H1 (cell line): ENCODE measurements around the gene TRIB2. TPM values are rescaled to one million over a fixed set of nuclear protein-coding genes. Genes with fewer than 3 reads are reported as not detected.

Experiments used
- CTCF ChIA-PET: fragments of 300-600 bp; sonication (Branson Sonifier 250); formaldehyde crosslinking; loops from one replicate; lab custom pipeline; 2021; ENCODE audit not compliant: partially characterized antibody; lab: Charles Lee
- POLR2A ChIA-PET: fragments of 300-600 bp; sonication (Branson Sonifier 250); formaldehyde crosslinking; loops from one replicate; lab custom pipeline; 2021; ENCODE audit warnings: inconsistent platforms; ENCODE audit not compliant: partially characterized antibody; lab: Charles Lee
- DNase-seq, 2 experiments: peaks; one replicate each; pipeline versions ENCODE4 v3.0.0 to v3.0.0-alpha.2; 2010 to 2022; ENCODE audit warnings: low spot score in 2 of 2, low read depth in 1 of 2, mixed read lengths in 1 of 2
- FAIRE-seq: peaks from 2 replicates; lab custom pipeline; 2011; peaks lifted over from hg19 to GRCh38; lab: Jason Lieb, UNC
- H2AFZ ChIP-seq: 2 replicates; pipeline ENCODE4 v1.8.1; 2012; ENCODE audit warnings: low read length, inconsistent platforms
- H2AK5ac ChIP-seq: 2 replicates; pipeline ENCODE4 v1.6.1; 2013; ENCODE audit warnings: low read depth, low read length
- H2BK120ac ChIP-seq: replicated peaks from 2 replicates; pipeline ENCODE3; 2013; ENCODE audit warnings: low read depth, low read length, inconsistent platforms
- H2BK12ac ChIP-seq: 2 replicates; pipeline ENCODE4 v1.6.1; 2013; ENCODE audit warnings: low read depth, low read length
- H2BK15ac ChIP-seq: 2 replicates; pipeline ENCODE4 v1.6.1; 2013; ENCODE audit warnings: low read length
- H2BK20ac ChIP-seq: 2 replicates; pipeline ENCODE4 v1.6.1; 2013; ENCODE audit warnings: low read length
- H2BK5ac ChIP-seq: 2 replicates; pipeline ENCODE4 v1.6.1; 2013; ENCODE audit warnings: low read depth, low read length
- H3K14ac ChIP-seq: 2 replicates; pipeline ENCODE4 v1.6.1; 2013; ENCODE audit warnings: inconsistent platforms; ENCODE audit not compliant: insufficient read length
- H3K18ac ChIP-seq: 2 replicates; pipeline ENCODE4 v1.6.1; 2013; ENCODE audit warnings: low read length; ENCODE audit errors: extremely low read depth
- H3K23ac ChIP-seq: 2 replicates; pipeline ENCODE4 v1.6.1; 2013; ENCODE audit warnings: inconsistent platforms; ENCODE audit not compliant: insufficient read length
- H3K23me2 ChIP-seq: 2 replicates; pipeline ENCODE4 v1.6.1; 2013; ENCODE audit warnings: low read depth, low read length
- H3K27ac ChIP-seq: 2 replicates; pipeline ENCODE4 v1.6.1; 2011; ENCODE audit warnings: low read depth, low read length, inconsistent platforms
- H3K27me3 ChIP-seq, 4 experiments: replicated peaks in 1 of 4; 1 replicate in 1 of 4; 2 replicates in 3 of 4; pipeline versions ENCODE4 v1.6.1 to v1.8.1; 2011 to 2013; ENCODE audit warnings: low read length in 3 of 4, mild to moderate bottlenecking in 3 of 4, inconsistent platforms in 2 of 4, mixed read lengths in 2 of 4, moderate library complexity in 1 of 4; ENCODE audit not compliant: control insufficient read depth in 3 of 4, insufficient read depth in 3 of 4; ENCODE audit errors: extremely low read depth in 1 of 4
- H3K36me3 ChIP-seq, 4 experiments: 2 replicates each; pipeline versions ENCODE4 v1.6.1 to v1.8.1; 2011 to 2013; ENCODE audit warnings: mild to moderate bottlenecking in 4 of 4, low read length in 3 of 4, moderate library complexity in 2 of 4, control low read depth in 1 of 4, inconsistent platforms in 1 of 4; ENCODE audit not compliant: insufficient read depth in 4 of 4, control insufficient read depth in 2 of 4
- H3K4ac ChIP-seq: replicated peaks from 2 replicates; pipeline ENCODE3; 2013; ENCODE audit warnings: low read length, low read depth, mixed read lengths, inconsistent platforms; ENCODE audit not compliant: insufficient read length
- H3K4me1 ChIP-seq, 4 experiments: replicated peaks in 1 of 4; 1 replicate in 1 of 4; 2 replicates in 3 of 4; pipeline versions ENCODE4 v1.6.1 to v1.8.1; 2011 to 2013; ENCODE audit warnings: low read length in 3 of 4, inconsistent platforms in 2 of 4, mixed read lengths in 1 of 4; ENCODE audit not compliant: insufficient read depth in 4 of 4, control insufficient read depth in 3 of 4
- H3K4me2 ChIP-seq, 2 experiments: 2 replicates each; pipeline versions ENCODE4 v1.6.1 to v1.8.1; 2011 to 2013; ENCODE audit warnings: low read depth in 2 of 2, low read length in 2 of 2, control low read depth in 1 of 2, inconsistent platforms in 1 of 2, mild to moderate bottlenecking in 1 of 2; ENCODE audit not compliant: insufficient read depth in 1 of 2
- H3K4me3 ChIP-seq, 4 experiments: fragments of 200-600, 300-600 bp in 1 of 4; sonication (generic), shearing (Covaris generic), sonication (Bioruptor Twin) in 1 of 4; 2 replicates each; pipeline versions ENCODE4 v1.5.1 to v1.8.1; 2011 to 2016; ENCODE audit warnings: low read length in 4 of 4, low read depth in 3 of 4, control low read depth in 2 of 4, inconsistent platforms in 2 of 4, mild to moderate bottlenecking in 2 of 4, mixed read lengths in 1 of 4, moderate library complexity in 1 of 4; ENCODE audit not compliant: insufficient read depth in 2 of 4; ENCODE audit errors: extremely low read depth in 1 of 4
- H3K56ac ChIP-seq: replicated peaks from 2 replicates; pipeline ENCODE3; 2013; ENCODE audit warnings: low read depth, mild to moderate bottlenecking, mixed read lengths, low read length, inconsistent platforms; ENCODE audit not compliant: insufficient read length
- H3K79me1 ChIP-seq: 2 replicates; pipeline ENCODE4 v1.6.1; 2013; ENCODE audit warnings: low read depth, low read length, control low read depth
- H3K79me2 ChIP-seq, 2 experiments: 2 replicates each; pipeline versions ENCODE4 v1.6.1 to v1.8.1; 2012 to 2013; ENCODE audit warnings: low read length in 2 of 2, mild to moderate bottlenecking in 2 of 2, inconsistent platforms in 1 of 2; ENCODE audit not compliant: insufficient read depth in 2 of 2, control insufficient read depth in 1 of 2
- H3K9ac ChIP-seq, 4 experiments: replicated peaks in 1 of 4; 1 replicate in 1 of 4; 2 replicates in 3 of 4; pipeline versions ENCODE4 v1.6.1 to v1.8.1; 2011 to 2013; ENCODE audit warnings: low read depth in 3 of 4, low read length in 3 of 4, control low read depth in 2 of 4, mild to moderate bottlenecking in 2 of 4, moderate library complexity in 2 of 4, inconsistent platforms in 1 of 4; ENCODE audit errors: extremely low read depth in 1 of 4
- H3K9me3 ChIP-seq, 2 experiments: 2 replicates each; pipeline versions ENCODE4 v1.6.1 to v1.8.1; 2012 to 2013; ENCODE audit warnings: mild to moderate bottlenecking in 2 of 2, moderate library complexity in 2 of 2, control low read depth in 1 of 2, inconsistent platforms in 1 of 2, low read depth in 1 of 2, low read length in 1 of 2, mixed read lengths in 1 of 2; ENCODE audit not compliant: insufficient read depth in 2 of 2
- H4K20me1 ChIP-seq, 2 experiments: replicated peaks in 1 of 2; 2 replicates each; pipeline versions ENCODE3 to v1.8.1; 2011 to 2013; ENCODE audit warnings: inconsistent platforms in 2 of 2, low read length in 2 of 2, mild to moderate bottlenecking in 1 of 2; ENCODE audit not compliant: insufficient read depth in 2 of 2, control insufficient read depth in 1 of 2
- H4K5ac ChIP-seq: 2 replicates; pipeline ENCODE4 v1.6.1; 2013; ENCODE audit warnings: low read length, low read depth, mixed read lengths, inconsistent platforms; ENCODE audit not compliant: insufficient read length
- H4K8ac ChIP-seq: 2 replicates; pipeline ENCODE4 v1.8.0; 2013; ENCODE audit warnings: mild to moderate bottlenecking, moderate library complexity, low read length, inconsistent platforms; ENCODE audit not compliant: insufficient read depth; ENCODE audit errors: extremely low read depth
- H4K91ac ChIP-seq: replicated peaks from 2 replicates; pipeline ENCODE3; 2013; ENCODE audit warnings: low read length, mixed read lengths, inconsistent platforms; ENCODE audit not compliant: insufficient read length
- BACH1 ChIP-seq: IDR thresholded peaks from 2 replicates; pipeline ENCODE4 v1.6.1; 2012; ENCODE audit warnings: low read length, improper control_type of control experiment
- BRCA1 ChIP-seq: IDR thresholded peaks from 2 replicates; pipeline ENCODE4 v1.6.1; 2012; ENCODE audit warnings: low read depth, low read length, improper control_type of control experiment
- CHD2 ChIP-seq: IDR thresholded peaks from 2 replicates; pipeline ENCODE4 v1.6.1; 2012; ENCODE audit warnings: low read length, improper control_type of control experiment
- CREB1 ChIP-seq: IDR thresholded peaks from 2 replicates; pipeline ENCODE4 v1.6.1; 2012; ENCODE audit warnings: inconsistent platforms
- EZH2 ChIP-seq: fragments of 200-600 bp; sonication (generic); IDR thresholded peaks from 2 replicates; pipeline ENCODE4 v1.7.1; 2012; ENCODE audit warnings: low read depth, mild to moderate bottlenecking, moderate library complexity, low read length, inconsistent platforms; ENCODE audit not compliant: severe bottlenecking
- JUND ChIP-seq: IDR thresholded peaks from 2 replicates; pipeline ENCODE4 v1.6.1; 2011; ENCODE audit warnings: mild to moderate bottlenecking, improper control_type of control experiment, low read length
- POU5F1 ChIP-seq: IDR thresholded peaks from 2 replicates; pipeline ENCODE4 v1.6.1; 2011; ENCODE audit warnings: low read depth, mild to moderate bottlenecking, low read length, moderate library complexity
- SAP30 ChIP-seq: fragments of 300-600 bp; sonication (generic); IDR thresholded peaks from 2 replicates; pipeline ENCODE4 v1.7.1; 2012; ENCODE audit warnings: low read length, moderate library complexity, mild to moderate bottlenecking, inconsistent platforms; ENCODE audit not compliant: insufficient read depth, insufficient replicate concordance
- SIN3A ChIP-seq, 2 experiments: IDR thresholded peaks in 1 of 2; conservative IDR thresholded peaks in 1 of 2; 2 replicates each; pipeline ENCODE4 v1.6.1; 2011 to 2012; ENCODE audit warnings: low read length in 2 of 2, improper control_type of control experiment in 1 of 2, low read depth in 1 of 2, mild to moderate bottlenecking in 1 of 2
- SIRT6 ChIP-seq: IDR thresholded peaks from one replicate; pipeline ENCODE4 v1.7.1; 2012; ENCODE audit warnings: low read length, inconsistent platforms
- TCF12 ChIP-seq: IDR thresholded peaks from 2 replicates; pipeline ENCODE4 v1.6.1; 2011; ENCODE audit warnings: low read depth, mild to moderate bottlenecking, low read length
- ZNF274 ChIP-seq: IDR thresholded peaks from 2 replicates; pipeline ENCODE4 v1.7.0; 2012; ENCODE audit warnings: low read length, borderline replicate concordance; ENCODE audit errors: extremely low read depth
- WGBS, 2 experiments: shearing (Covaris generic) in 1 of 2; methylation state at CpG; one replicate each; pipeline versions ENCODE4 v1.1.6 to v1.1.7; 2013 to 2015; ENCODE audit warnings: low lambda C conversion rate in 2 of 2, mixed read lengths in 2 of 2, inconsistent platforms in 1 of 2, low coverage in 1 of 2, missing lambda C conversion rate in 1 of 2; ENCODE audit not compliant: insufficient replicate concordance in 2 of 2, insufficient coverage in 1 of 2, insufficient read length in 1 of 2; ENCODE audit errors: extremely low coverage in 1 of 2, missing lambda C conversion rate in 1 of 2; 5-methylcytosine and 5-hydroxymethylcytosine counted together
- polyA plus RNA-seq, 7 experiments: library from polyadenylated mRNA; depleted of rRNA in 3 of 7; stranded (reverse) in 5 of 7; unstranded in 2 of 7; fragments of >200 nt in 5 of 7; fragments of 200-250 nt in 2 of 7; gene quantifications; 1 replicate in 5 of 7; 2 replicates in 1 of 7; 4 replicates in 1 of 7; pipeline versions ENCODE4 v1.2.1 to v1.2.3, GENCODE V29; 2011 to 2013; ENCODE audit warnings: missing spikeins in 2 of 7, mixed read lengths in 2 of 7
- total RNA-seq: library from RNA; stranded (reverse); fragmentation: NEBNext Ultra II Directional; extraction: Animal tissue kit (Norgen Biotek cat#: 25700); gene quantifications from 2 replicates; pipeline ENCODE4 v1.2.1, GENCODE V29; 2021

The TRIB2 gene
- total and polyA plus RNA-seq, 2 of the 8 experiments (the other 6 are each of a cell fraction or from before 2014, with no cell fraction given): 40.8 to 57.0 TPM

- Histone ChIP-seq H3K9me3 (peaks cover 0 to 6% of the 10 kb centered on the region in 2 experiments; a peak in 1 of 4 replicates), H3K36me3 (no peaks in the 10 kb centered on the region), H3K9ac (no peak overlapping the region), H2BK15ac (no peak overlapping the region), H3K27me3 (peaks cover 6 to 10% (median 8%) of the 10 kb centered on the region in 4 experiments; a peak in 6 of 7 replicates), H3K4me1 (no peaks in the 10 kb centered on the region), H2BK5ac (no peak overlapping the region), H4K8ac (no peak overlapping the region), H3K4me3 (no peak overlapping the region), H4K91ac (no peak overlapping the region), H4K20me1 (no peaks in the 10 kb centered on the region), H3K23ac (no peak overlapping the region), H2BK20ac (no peak overlapping the region), H2AFZ (no peak overlapping the region), H3K4ac (no peak overlapping the region), H3K14ac (no peak overlapping the region), H4K5ac (no peak overlapping the region), H3K4me2 (no peak overlapping the region), H3K56ac (no peak overlapping the region), H3K23me2 (no peaks in the 10 kb centered on the region), H2BK120ac (no peak overlapping the region), H2BK12ac (no peak overlapping the region), H3K79me2 (no peaks in the 10 kb centered on the region)
- CTCF ChIA-PET: interaction anchor here (0.6 to 1.1 kb wide), 4 partner anchors 13 to 152 kb away, joined by 3 to 4 read pairs (median 3); no protein-coding TSS in a partner anchor
- POLR2A ChIA-PET: interaction anchor here (0.6 to 1.2 kb wide), 2 partner anchors 8 to 39 kb away, joined by 3 read pairs; no protein-coding TSS in a partner anchor
- TF ChIP-seq EZH2 (no peak), JUND (no peak), CREB1 (no peak), SIRT6 (no peak), SIN3A (conservative IDR thresholded peaks at IDR 0.05 in 1 of 2, IDR thresholded peaks at IDR 0.05 in 1 of 2; ENCODE audit: low read depth in 1 of 2, low read length in 2 of 2) (no peak), CHD2 (no peak), POU5F1 (no peak), TCF12 (no peak), BACH1 (no peak), ZNF274 (no peak), BRCA1 (no peak), SAP30 (no peak)
- TF ChIP-seq, all 59 proteins: peak for 0
- no peak for DNase-seq
- Histone ChIP-seq H3K79me1 (no peaks in the 10 kb centered on the region), H2AK5ac (no peak overlapping the region), H3K18ac (no peak overlapping the region), H3K27ac (no peak overlapping the region)
- 90% methylated on average over 12 of the region's 12 CpGs; no CpG with 5 or more reads in 1 of the 2 experiments for WGBS, 2 experiments
- FAIRE-seq: no peak
These were observed 62.3 kb downstream of the TRIB2 start for GRCh38 chr2:12778811-12779579.
